ENCODE data around the gene SYT7.

Gene SYT7

GRCh38 chr11:61496602-61497400, 84.1 kb downstream of the SYT7 start:
- Histone ChIP-seq H3K4me1 (ENCODE audit: low read length) (no peaks in the 10 kb centered on the region), H3K4me3 (ENCODE audit: low read length) (no peak overlapping the region), H2AFZ (ENCODE audit: low read length) (no peak overlapping the region), H3F3A (ENCODE audit: insufficient read depth, low read length) (no peaks in the 10 kb centered on the region), H3K36me3 (replicated peaks; ENCODE audit: insufficient read depth, low read length) (no peaks in the 10 kb centered on the region), H3K79me2 (ENCODE audit: low read length) (no peaks in the 10 kb centered on the region), H4K20me1 (ENCODE audit: insufficient read depth, low read length) (no peaks in the 10 kb centered on the region), H3K27ac (ENCODE audit: low read length) (no peak overlapping the region), H3K9me2 (replicated peaks; ENCODE audit: insufficient read depth, low read length) (no peaks in the 10 kb centered on the region), H3K27me3 (replicated peaks; ENCODE audit: insufficient read depth, low read length) (peaks cover 15% of the 10 kb centered on the region; the same call in 1 of the 2 replicates), H3K9me3 (replicated peaks; ENCODE audit: insufficient read depth, low read length) (0 out of 2 replicates have a peak, but pooled peaks cover 2% of the 10 kb centered on the region), H3K4me2 (ENCODE audit: low read depth, low read length) (no peak overlapping the region), H3K9ac (ENCODE audit: low read length) (no peak overlapping the region)
- no peak for DNase-seq
- TF ChIP-seq, protein P1, sequence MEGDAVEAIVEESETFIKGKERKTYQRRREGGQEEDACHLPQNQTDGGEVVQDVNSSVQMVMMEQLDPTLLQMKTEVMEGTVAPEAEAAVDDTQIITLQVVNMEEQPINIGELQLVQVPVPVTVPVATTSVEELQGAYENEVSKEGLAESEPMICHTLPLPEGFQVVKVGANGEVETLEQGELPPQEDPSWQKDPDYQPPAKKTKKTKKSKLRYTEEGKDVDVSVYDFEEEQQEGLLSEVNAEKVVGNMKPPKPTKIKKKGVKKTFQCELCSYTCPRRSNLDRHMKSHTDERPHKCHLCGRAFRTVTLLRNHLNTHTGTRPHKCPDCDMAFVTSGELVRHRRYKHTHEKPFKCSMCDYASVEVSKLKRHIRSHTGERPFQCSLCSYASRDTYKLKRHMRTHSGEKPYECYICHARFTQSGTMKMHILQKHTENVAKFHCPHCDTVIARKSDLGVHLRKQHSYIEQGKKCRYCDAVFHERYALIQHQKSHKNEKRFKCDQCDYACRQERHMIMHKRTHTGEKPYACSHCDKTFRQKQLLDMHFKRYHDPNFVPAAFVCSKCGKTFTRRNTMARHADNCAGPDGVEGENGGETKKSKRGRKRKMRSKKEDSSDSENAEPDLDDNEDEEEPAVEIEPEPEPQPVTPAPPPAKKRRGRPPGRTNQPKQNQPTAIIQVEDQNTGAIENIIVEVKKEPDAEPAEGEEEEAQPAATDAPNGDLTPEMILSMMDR (IDR thresholded peaks at IDR 0.05; ENCODE audit: low read length) = no peak
- TF ChIP-seq EZH2phosphoT487 (IDR thresholded peaks at IDR 0.05; ENCODE audit: low read length) = no peak
- TF ChIP-seq EZH2 (optimal IDR thresholded peaks at IDR 0.05; ENCODE audit: low read depth, low read length) = no peak

- Histone ChIP-seq H3K9me3 (replicated peaks; ENCODE audit: insufficient read depth, low read length) (0 out of 2 replicates have a peak, but pooled peaks cover 2% of the 10 kb centered on the region), H3K27ac (ENCODE audit: low read length) (no peak overlapping the region), H3K4me3 (ENCODE audit: low read length) (no peak overlapping the region), H3K36me3 (replicated peaks; ENCODE audit: insufficient read depth, low read length) (no peaks in the 10 kb centered on the region), H3K27me3 (replicated peaks; ENCODE audit: insufficient read depth, low read length) (peaks cover 20% of the 10 kb centered on the region), H3K4me2 (ENCODE audit: low read depth, low read length) (no peak overlapping the region), H3K9me2 (replicated peaks; ENCODE audit: insufficient read depth, low read length) (no peaks in the 10 kb centered on the region), H3F3A (ENCODE audit: insufficient read depth, low read length) (no peaks in the 10 kb centered on the region), H3K9ac (ENCODE audit: low read length) (no peak overlapping the region), H2AFZ (ENCODE audit: low read length) (no peak overlapping the region), H3K79me2 (ENCODE audit: low read length) (no peaks in the 10 kb centered on the region), H4K20me1 (ENCODE audit: insufficient read depth, low read length) (no peaks in the 10 kb centered on the region), H3K4me1 (ENCODE audit: low read length) (no peaks in the 10 kb centered on the region)
- TF ChIP-seq, protein P1 (IDR thresholded peaks at IDR 0.05; ENCODE audit: low read length) = no peak
- TF ChIP-seq EZH2 (optimal IDR thresholded peaks at IDR 0.05; ENCODE audit: low read depth, low read length) (no peak), EZH2phosphoT487 (IDR thresholded peaks at IDR 0.05; ENCODE audit: low read length) (no peak)
- DNase-seq = no peak
Observed at GRCh38 chr11:61495801-61496601, 84.9 kb downstream of the SYT7 start.

GRCh38 chr11:61494381-61494961, 86.4 kb downstream of the SYT7 start:
- H3K9me2 ChIP-seq (replicated peaks; ENCODE audit: insufficient read depth, low read length) = no peaks in the 10 kb centered on the region
- H3K9me3 ChIP-seq (replicated peaks; ENCODE audit: insufficient read depth, low read length) = 0 out of 2 replicates have a peak, but pooled peaks cover 2% of the 10 kb centered on the region
- no peak overlapping the region for H3K4me2 ChIP-seq (ENCODE audit: low read depth, low read length)
- no peaks in the 10 kb centered on the region for H3K79me2 ChIP-seq (ENCODE audit: low read length)
- no peaks in the 10 kb centered on the region for H4K20me1 ChIP-seq (ENCODE audit: insufficient read depth, low read length)
- no peak for DNase-seq
- H2AFZ ChIP-seq (ENCODE audit: low read length) = no peak overlapping the region
- H3K9ac ChIP-seq (ENCODE audit: low read length) = no peak overlapping the region
- no peaks in the 10 kb centered on the region for H3F3A ChIP-seq (ENCODE audit: insufficient read depth, low read length)
- H3K27ac ChIP-seq (ENCODE audit: low read length) = no peak overlapping the region
- no peaks in the 10 kb centered on the region for H3K36me3 ChIP-seq (replicated peaks; ENCODE audit: insufficient read depth, low read length)
- no peaks in the 10 kb centered on the region for H3K4me1 ChIP-seq (ENCODE audit: low read length)
- no peak overlapping the region for H3K4me3 ChIP-seq (ENCODE audit: low read length)
- peaks cover 30% of the 10 kb centered on the region for H3K27me3 ChIP-seq (replicated peaks; ENCODE audit: insufficient read depth, low read length)
- TF ChIP-seq EZH2 (optimal IDR thresholded peaks at IDR 0.05; ENCODE audit: low read depth, low read length) (no peak), EZH2phosphoT487 (IDR thresholded peaks at IDR 0.05; ENCODE audit: low read length) (no peak)
- TF ChIP-seq, protein P1 (IDR thresholded peaks at IDR 0.05; ENCODE audit: low read length) = no peak

Data from MM.1S (cell line).